HEK293 (cell line): ENCODE measurements around the gene FOXF2.
"Not testable (repeated sequence)": the region's sequence is repeated elsewhere in the genome, so short reads cannot be mapped to it uniquely, and the experiment has no call there.

Source experiments
- GLIS1 ChIP-seq: fragments of 450-650 bp; formaldehyde crosslinking; IDR thresholded peaks from 2 replicates; pipeline ENCODE4 v1.5.1; 2016; ENCODE audit warnings: missing biosample characterization, missing genetic modification characterization
- RBAK ChIP-seq: fragments of 450-650 bp; formaldehyde crosslinking; IDR thresholded peaks from 2 replicates; pipeline ENCODE4 v1.5.1; 2016; ENCODE audit warnings: missing biosample characterization, missing genetic modification characterization
- ZSCAN5A ChIP-seq: fragments of 450-650 bp; formaldehyde crosslinking; IDR thresholded peaks from 2 replicates; pipeline ENCODE4 v1.5.1; 2016; ENCODE audit warnings: missing biosample characterization, missing genetic modification characterization

GRCh38 chr6:1361717-1362116, 27.7 kb upstream of the FOXF2 start:
- TF ChIP-seq ZSCAN5A, GLIS1, RBAK (tag by site-specific recombination): not testable (repeated sequence)
